Kidney (tissue), 22 donors: ENCODE measurements around the gene DUSP15. TPM values are rescaled to one million over a fixed set of nuclear protein-coding genes. Genes with fewer than 3 reads are reported as not detected.
A peak's percentile ranks its signal among the peaks of the same experiment; 100 is the strongest.

ENCODE experiments used
- DNase-seq, 5 donors: peaks; one replicate each; pipeline ENCODE4 v3.0.0-alpha.2; 2013 to 2020
- FAIRE-seq: peaks from 2 replicates; lab custom pipeline; 2012; peaks lifted over from hg19 to GRCh38; lab: Jason Lieb, UNC
- H3K27ac ChIP-seq, 2 donors: one replicate each; pipeline ENCODE4 v1.7.0; 2013; ENCODE audit warnings: low read depth in 2 of 2, low read length in 2 of 2, inconsistent platforms in 1 of 2
- H3K27me3 ChIP-seq: one replicate; pipeline ENCODE4 v1.7.1; 2013; ENCODE audit warnings: low read length, inconsistent platforms; ENCODE audit not compliant: control insufficient read depth, insufficient read depth
- H3K36me3 ChIP-seq, 3 donors: one replicate each; pipeline versions ENCODE4 v1.7.0 to v1.7.1; 2013; ENCODE audit warnings: low read length in 3 of 3, control low read depth in 1 of 3, inconsistent platforms in 1 of 3; ENCODE audit not compliant: insufficient read depth in 3 of 3, control insufficient read depth in 2 of 3
- H3K4me1 ChIP-seq, 3 donors: one replicate each; pipeline versions ENCODE4 v1.7.0 to v1.7.1; 2013; ENCODE audit warnings: low read length in 3 of 3, inconsistent platforms in 1 of 3, low read depth in 1 of 3; ENCODE audit not compliant: control insufficient read depth in 2 of 3, insufficient read depth in 2 of 3
- H3K4me3 ChIP-seq, 3 donors: one replicate each; pipeline versions ENCODE4 v1.7.0 to v1.8.1; 2013; ENCODE audit warnings: low read length in 3 of 3, control low read depth in 1 of 3, inconsistent platforms in 1 of 3
- H3K9ac ChIP-seq, 3 donors: one replicate each; pipeline versions ENCODE4 v1.7.0 to v1.7.1; 2013; ENCODE audit warnings: low read length in 3 of 3, control low read depth in 1 of 3, inconsistent platforms in 1 of 3
- H3K9me3 ChIP-seq, 3 donors: one replicate each; pipeline versions ENCODE4 v1.7.0 to v1.7.1; 2013; ENCODE audit warnings: low read length in 3 of 3, control low read depth in 1 of 3, inconsistent platforms in 1 of 3; ENCODE audit not compliant: control insufficient read depth in 2 of 3, insufficient read depth in 1 of 3
- intact Hi-C: fragments of 100-400 bp; cut with DNase I; formaldehyde crosslinking; loops from one replicate; pipeline ENCODE4 v1.11.1; 2022
- long read RNA-seq, 10 donors: library from polyadenylated mRNA in 1 of 10; unstranded in 1 of 10; transcript quantifications; one replicate each; pipeline ENCODE4 v2.0.0 and lab custom pipeline, GENCODE V29; 2021 to 2026
- polyA plus RNA-seq: library from polyadenylated mRNA; stranded (reverse); fragments of 350-450 nt; fragmentation: Illumina TruSeq; extraction: RNeasy Lipid Tissue Mini Kit (QIAGEN cat#74804); gene quantifications from one replicate; pipeline ENCODE4 v1.2.3, GENCODE V29; 2014; ENCODE audit warnings: low read depth, low replicate concordance; ENCODE audit not compliant: insufficient read depth
- total RNA-seq: library from RNA; stranded (reverse); fragmentation: NEBNext Ultra II Directional; extraction: Animal tissue kit (Norgen Biotek cat#: 25700); gene quantifications from one replicate; pipeline ENCODE4 v1.2.1, GENCODE V29; 2021
- TF ChIP-seq, protein P1 (sequence below): IDR thresholded peaks from 3 replicates; pipeline ENCODE4 v1.5.1; 2012; ENCODE audit warnings: mild to moderate bottlenecking, moderate library complexity, borderline replicate concordance; ENCODE audit not compliant: insufficient read depth; ENCODE audit errors: extremely low read depth
- donor health status: control.
- donor health status: control.
- donor health status: control.
- donor health status: control.
- donor health status: control.
- donor health status: DM: yes; HTN: yes; CAD: no.
- donor health status: Normal renal cell carcinoma (clear cell type).

Gene DUSP15, protein sequence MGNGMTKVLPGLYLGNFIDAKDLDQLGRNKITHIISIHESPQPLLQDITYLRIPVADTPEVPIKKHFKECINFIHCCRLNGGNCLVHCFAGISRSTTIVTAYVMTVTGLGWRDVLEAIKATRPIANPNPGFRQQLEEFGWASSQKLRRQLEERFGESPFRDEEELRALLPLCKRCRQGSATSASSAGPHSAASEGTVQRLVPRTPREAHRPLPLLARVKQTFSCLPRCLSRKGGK
- total RNA-seq (13.2 TPM), polyA plus RNA-seq (143 TPM)
- long read RNA-seq, donor 1, transcript DUSP15-202 (7 exons, 1,454 nt), result major isoform, 5 of 5 reads
- long read RNA-seq, donor 1, partial matches to known transcripts, result 0 of 5 reads
- long read RNA-seq, donor 1, other reads (novel, unspliced or antisense), result 0 of 5 reads
- long read RNA-seq, donor 2, partial matches to known transcripts, result 0 of 3 reads
- long read RNA-seq, donor 2, other reads (novel, unspliced or antisense), result 0 of 3 reads
- long read RNA-seq, donor 3, partial matches to known transcripts, result 0 of 6 reads
- long read RNA-seq, donor 3, other reads (novel, unspliced or antisense), result 0 of 6 reads
- long read RNA-seq, donor 4, partial matches to known transcripts, result 0 of 4 reads
- long read RNA-seq, donor 4, other reads (novel, unspliced or antisense), result 0 of 4 reads
- long read RNA-seq, donor 5, result 0 reads
- long read RNA-seq, donor 6, transcript DUSP15-202 (7 exons, 1,454 nt), result major isoform, 5 of 5 reads
- long read RNA-seq, donor 6, partial matches to known transcripts, result 0 of 5 reads
- long read RNA-seq, donor 6, other reads (novel, unspliced or antisense), result 0 of 5 reads
- long read RNA-seq, donor 7, partial matches to known transcripts, result 0 of 3 reads
- long read RNA-seq, donor 7, other reads (novel, unspliced or antisense), result 2 of 3 reads
- long read RNA-seq, donor 8, partial matches to known transcripts, result 13 of 18 reads
- long read RNA-seq, donor 8, other reads (novel, unspliced or antisense), result 0 of 18 reads
- long read RNA-seq, donor 9, partial matches to known transcripts, result 0 of 3 reads
- long read RNA-seq, donor 9, other reads (novel, unspliced or antisense), result 0 of 3 reads
- long read RNA-seq, donor 10, partial matches to known transcripts, result 0 of 9 reads
- long read RNA-seq, donor 10, other reads (novel, unspliced or antisense), result 0 of 9 reads

DNA sequence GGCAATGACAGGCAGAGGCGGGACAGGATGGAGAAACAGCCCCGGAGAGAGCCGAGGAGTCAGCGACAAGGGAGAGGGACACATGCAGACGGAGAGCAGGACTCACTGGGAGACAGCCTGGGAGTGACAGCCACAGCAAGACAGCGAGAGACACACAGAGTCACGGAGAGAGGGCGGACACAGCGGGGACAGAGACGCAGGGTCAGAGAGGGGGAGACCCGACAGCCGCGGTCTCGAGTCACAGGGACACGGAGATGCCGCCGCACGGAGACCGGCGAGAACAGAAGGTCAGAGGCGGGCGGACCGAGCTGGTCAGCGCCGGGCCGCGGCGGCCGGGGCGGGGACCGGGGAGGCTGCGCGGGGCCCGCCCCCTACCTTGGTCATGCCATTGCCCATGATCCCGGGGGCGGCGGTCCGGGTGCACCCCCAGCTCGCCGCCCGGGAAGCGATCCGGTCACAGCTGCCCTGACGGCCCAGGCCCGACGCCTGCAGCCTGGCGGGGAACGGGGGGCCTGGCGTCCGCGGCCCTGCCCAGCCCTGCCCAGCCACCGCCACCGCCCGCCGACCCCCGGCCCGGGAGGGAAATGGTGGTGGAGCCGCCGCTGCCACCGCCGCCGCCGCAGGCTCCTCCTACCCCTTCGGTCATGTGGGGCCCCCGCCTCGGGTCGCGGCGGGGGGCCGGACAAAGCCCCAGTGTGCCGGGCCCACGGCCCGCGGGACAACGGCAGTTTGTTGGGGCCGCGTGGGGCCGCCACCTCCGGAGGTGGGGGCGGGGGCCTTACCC is at the start of gene DUSP15, which contains the start of gene TTLL9:
DUSP15 (minus strand) TSS at position 586 of the 784 bp plus-strand sequence; CDS start at position 396, 190 bp downstream.
TTLL9 (plus strand) TSS at position 693 of the 784 bp plus-strand sequence. CDS start 493 bp downstream, outside the sequence.
- no peak for FAIRE-seq
- H3K4me1 ChIP-seq, result peaks cover 0 to 12% (median 10%) of the 10 kb centered on the region in 3 donors
- no peaks in the 10 kb centered on the region for H3K9me3 ChIP-seq
- intact Hi-C loops, result no loop called here
- H3K36me3 ChIP-seq, result no peaks in the 10 kb centered on the region
- peak; percentile 50 to 90 (median 72) for DNase-seq
- no peaks in the 10 kb centered on the region for H3K27me3 ChIP-seq
- TF ChIP-seq, protein P1, sequence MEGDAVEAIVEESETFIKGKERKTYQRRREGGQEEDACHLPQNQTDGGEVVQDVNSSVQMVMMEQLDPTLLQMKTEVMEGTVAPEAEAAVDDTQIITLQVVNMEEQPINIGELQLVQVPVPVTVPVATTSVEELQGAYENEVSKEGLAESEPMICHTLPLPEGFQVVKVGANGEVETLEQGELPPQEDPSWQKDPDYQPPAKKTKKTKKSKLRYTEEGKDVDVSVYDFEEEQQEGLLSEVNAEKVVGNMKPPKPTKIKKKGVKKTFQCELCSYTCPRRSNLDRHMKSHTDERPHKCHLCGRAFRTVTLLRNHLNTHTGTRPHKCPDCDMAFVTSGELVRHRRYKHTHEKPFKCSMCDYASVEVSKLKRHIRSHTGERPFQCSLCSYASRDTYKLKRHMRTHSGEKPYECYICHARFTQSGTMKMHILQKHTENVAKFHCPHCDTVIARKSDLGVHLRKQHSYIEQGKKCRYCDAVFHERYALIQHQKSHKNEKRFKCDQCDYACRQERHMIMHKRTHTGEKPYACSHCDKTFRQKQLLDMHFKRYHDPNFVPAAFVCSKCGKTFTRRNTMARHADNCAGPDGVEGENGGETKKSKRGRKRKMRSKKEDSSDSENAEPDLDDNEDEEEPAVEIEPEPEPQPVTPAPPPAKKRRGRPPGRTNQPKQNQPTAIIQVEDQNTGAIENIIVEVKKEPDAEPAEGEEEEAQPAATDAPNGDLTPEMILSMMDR, result no peak
- H3K4me3 ChIP-seq, result peak within 1 kb of the TSS; percentile 85 to 95 (median 93)
- H3K27ac ChIP-seq, result peak within 1 kb of the TSS; percentile 93
- peak within 1 kb of the TSS; percentile 72 to 92 (median 89) for H3K9ac ChIP-seq

DNA sequence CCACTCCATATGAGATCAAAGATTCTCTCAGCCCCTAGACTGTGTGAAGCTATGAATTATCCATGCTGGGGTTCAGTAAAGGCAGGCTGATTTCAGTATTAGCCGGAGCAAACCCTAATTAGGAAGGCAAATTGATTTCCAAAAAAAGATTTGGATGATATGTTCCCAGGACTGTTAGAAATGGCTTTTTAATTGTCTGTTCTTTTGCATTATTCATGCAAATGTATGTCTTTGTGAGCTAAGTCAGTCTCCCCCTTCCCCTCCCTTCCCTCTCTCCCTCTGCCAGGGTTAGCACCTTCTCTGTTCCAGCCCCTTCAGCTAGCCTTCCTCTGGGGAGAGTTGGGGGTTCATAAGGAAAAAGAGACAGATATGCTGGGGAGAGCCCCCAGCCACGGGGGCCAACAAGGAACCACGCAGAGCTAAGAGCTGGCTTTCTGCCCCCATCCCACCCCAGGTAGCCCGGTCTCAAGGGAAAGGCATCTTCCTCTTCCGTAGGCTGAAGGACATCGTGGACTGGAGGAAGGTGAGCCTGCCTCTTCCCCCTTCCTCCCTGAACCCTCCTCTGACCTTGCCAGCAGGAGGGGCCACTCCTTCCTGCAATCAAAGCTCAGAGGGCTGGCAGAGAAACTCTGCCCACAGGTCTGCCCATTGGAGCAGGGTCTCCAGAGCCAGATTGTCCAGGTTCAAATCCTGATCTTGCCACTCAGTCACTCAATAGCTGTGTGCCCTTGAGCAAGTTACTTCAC is 49.3 kb upstream of the DUSP15 start:
- intact Hi-C loops, result no loop called here
- Histone ChIP-seq H3K27ac (no peak overlapping the region), H3K4me1 (no peaks in the 10 kb centered on the region), H3K9me3 (no peaks in the 10 kb centered on the region), H3K27me3 (no peaks in the 10 kb centered on the region), H3K9ac (no peak overlapping the region), H3K4me3 (no peak overlapping the region), H3K36me3 (no peaks in the 10 kb centered on the region)
- TF ChIP-seq, protein P1, result no peak
- DNase-seq, result no peak
- FAIRE-seq, result no peak
